K562 (cell line): ENCODE measurements around the gene ARID3A. TPM values are rescaled to one million over a fixed set of nuclear protein-coding genes. Genes with fewer than 3 reads are reported as not detected.

Experiments used
- ATAC-seq: fragments of 200-7000 bp; cut with Tn5 transposase; 3 replicates; pipeline ENCODE4 v1.9.1; 2020; ENCODE audit warnings: moderate library complexity
- BruUV-seq: library from RNA; stranded (reverse); fragments of 400-500 nt; replicated peaks from 2 replicates; lab custom pipeline; 2021; lab: Mats Ljungman, UMichigan
- CTCF ChIA-PET: fragments of 300-600 bp; formaldehyde crosslinking; extraction: SDS; loops from one replicate; lab custom pipeline; 2021; ENCODE audit warnings: low intra/inter-chr PET ratio; lab: Yijun Ruan, JAX
- POLR2A ChIA-PET: fragments of 300-600, 350-650 bp; sonication (Branson Sonifier 250); formaldehyde crosslinking; extraction: SDS; loops from one replicate; lab custom pipeline; 2021; ENCODE audit warnings: antibody characterized with exemption, inconsistent platforms; lab: Yijun Ruan, JAX
- DNase-seq, 4 experiments: peaks; one replicate each; pipeline versions ENCODE4 v3.0.0 to v3.0.0-alpha.2; 2011 to 2018; ENCODE audit warnings: low spot score in 3 of 4, mixed read lengths in 3 of 4; ENCODE audit errors: extremely low read depth in 1 of 4
- FAIRE-seq: peaks from 2 replicates; lab custom pipeline; 2011; peaks lifted over from hg19 to GRCh38; lab: Jason Lieb, UNC
- H2AFZ ChIP-seq: 2 replicates; pipeline ENCODE4 v1.6.0; 2011; ENCODE audit warnings: low read depth, low read length, control low read depth, inconsistent platforms
- H3K27ac ChIP-seq: fragments of 200-600 bp; 3 replicates; pipeline ENCODE4 v1.8.0; 2011; ENCODE audit warnings: low read depth, mild to moderate bottlenecking, control low read depth, inconsistent platforms, low read length, moderate library complexity, mixed read lengths; ENCODE audit errors: extremely low read depth
- H3K27me3 ChIP-seq, 2 experiments: fragments of 300-600 bp in 1 of 2; 2 replicates in 1 of 2; 3 replicates in 1 of 2; pipeline versions ENCODE4 v1.6.0 to v1.8.0; 2011; ENCODE audit warnings: inconsistent platforms in 2 of 2, low read length in 2 of 2, mild to moderate bottlenecking in 1 of 2, mixed read lengths in 1 of 2, moderate library complexity in 1 of 2; ENCODE audit not compliant: control insufficient read depth in 2 of 2, insufficient read depth in 2 of 2
- H3K36me3 ChIP-seq: fragments of 300-600 bp; 3 replicates; pipeline ENCODE4 v1.8.0; 2011; ENCODE audit warnings: mild to moderate bottlenecking, low read length, inconsistent platforms; ENCODE audit not compliant: control insufficient read depth, insufficient read depth
- H3K4me1 ChIP-seq, 2 experiments: fragments of 200-600 bp in 1 of 2; replicated peaks in 1 of 2; 2 replicates in 1 of 2; 3 replicates in 1 of 2; pipeline versions ENCODE4 v1.5.1 to v1.8.0; 2011; ENCODE audit warnings: inconsistent platforms in 2 of 2, low read length in 2 of 2, mild to moderate bottlenecking in 1 of 2, mixed read lengths in 1 of 2, moderate library complexity in 1 of 2; ENCODE audit not compliant: control insufficient read depth in 2 of 2, insufficient read depth in 2 of 2
- H3K4me2 ChIP-seq: 2 replicates; pipeline ENCODE4 v1.6.1; 2011; ENCODE audit warnings: low read length, control low read depth, inconsistent platforms, mixed read lengths; ENCODE audit not compliant: insufficient read depth
- H3K4me3 ChIP-seq: fragments of 200-600 bp; sonication (generic), shearing (Covaris generic); 2 replicates; pipeline ENCODE4 v1.5.1; 2016; ENCODE audit warnings: control low read depth, inconsistent platforms
- H3K79me2 ChIP-seq: fragments of 200-600 bp; 3 replicates; pipeline ENCODE4 v1.8.0; 2011; ENCODE audit warnings: low read length, inconsistent platforms; ENCODE audit not compliant: control insufficient read depth, insufficient read depth
- H3K9ac ChIP-seq, 2 experiments: 2 replicates each; pipeline versions ENCODE4 v1.6.0 to v1.6.1; 2011; ENCODE audit warnings: low read depth in 2 of 2, low read length in 2 of 2, control low read depth in 1 of 2, inconsistent platforms in 1 of 2, mild to moderate bottlenecking in 1 of 2, mixed read lengths in 1 of 2; ENCODE audit not compliant: insufficient read depth in 1 of 2
- H3K9me1 ChIP-seq: one replicate; pipeline ENCODE4 v1.6.0; 2011; ENCODE audit warnings: inconsistent platforms, mild to moderate bottlenecking, low read length, moderate library complexity; ENCODE audit not compliant: control insufficient read depth, insufficient read depth
- H3K9me3 ChIP-seq: replicated peaks from 2 replicates; pipeline ENCODE4 v1.5.1; 2011; ENCODE audit warnings: low read depth, low read length, inconsistent platforms; ENCODE audit not compliant: control insufficient read depth, insufficient read depth
- H4K20me1 ChIP-seq: replicated peaks from 2 replicates; pipeline ENCODE4 v1.6.1; 2011; ENCODE audit warnings: low read length, inconsistent platforms, mixed read lengths; ENCODE audit not compliant: control insufficient read depth, insufficient read depth
- ARNT ChIP-seq, 2 experiments: fragments of 450-650 bp; IDR thresholded peaks; 2 replicates each; pipeline ENCODE4 v1.6.1; 2016; ENCODE audit warnings: mild to moderate bottlenecking in 1 of 2
- FOXA1 ChIP-seq: fragments of 450-650 bp; IDR thresholded peaks from 2 replicates; pipeline ENCODE4 v1.6.1; 2016; ENCODE audit warnings: mild to moderate bottlenecking, borderline replicate concordance
- HMG20A ChIP-seq: fragments of 450-650 bp; formaldehyde crosslinking; conservative IDR thresholded peaks from 2 replicates; pipeline ENCODE4 v1.4.0; 2020; ENCODE audit warnings: mild to moderate bottlenecking, mixed read lengths
- KLF16 ChIP-seq: IDR thresholded peaks from 2 replicates; pipeline ENCODE4 v1.6.1; 2016; ENCODE audit warnings: antibody characterized with exemption
- NCOA2 ChIP-seq, 2 experiments: fragments of 450-650 bp; IDR thresholded peaks; 2 replicates each; pipeline ENCODE4 v1.6.1; 2018; ENCODE audit warnings: mild to moderate bottlenecking in 2 of 2, moderate library complexity in 1 of 2; ENCODE audit not compliant: partially characterized antibody in 2 of 2
- NCOA4 ChIP-seq: fragments of 450-650 bp; IDR thresholded peaks from 2 replicates; pipeline ENCODE4 v1.6.1; 2018; ENCODE audit warnings: mild to moderate bottlenecking; ENCODE audit not compliant: partially characterized antibody
- NFIC ChIP-seq: fragments of 450-650 bp; IDR thresholded peaks from 2 replicates; pipeline ENCODE4 v1.6.1; 2017; ENCODE audit warnings: mild to moderate bottlenecking, inconsistent platforms
- OTX1 ChIP-seq: fragments of 450-650 bp; formaldehyde crosslinking; IDR thresholded peaks from 2 replicates; pipeline ENCODE4 v1.4.0; 2022; ENCODE audit warnings: mild to moderate bottlenecking
- PRPF4 ChIP-seq: fragments of 200-400 bp; formaldehyde crosslinking; IDR thresholded peaks from one replicate; pipeline ENCODE4 v1.6.1; 2017; ENCODE audit warnings: low read length, low read depth, mild to moderate bottlenecking; ENCODE audit not compliant: insufficient read depth, poor library complexity, severe bottlenecking
- PTRF ChIP-seq: fragments of 450-650 bp; IDR thresholded peaks from 2 replicates; pipeline ENCODE4 v1.6.1; 2016; ENCODE audit warnings: mild to moderate bottlenecking, missing genetic modification characterization, missing compliant biosample characterization
- RFX1 ChIP-seq: fragments of 450-650 bp; IDR thresholded peaks from 2 replicates; pipeline ENCODE4 v1.6.1; 2016; ENCODE audit warnings: mild to moderate bottlenecking, moderate library complexity
- SLC30A9 ChIP-seq: fragments of 250-450 bp; sonication (Bioruptor Pico); IDR thresholded peaks from 2 replicates; pipeline ENCODE4 v1.8.0; 2022; ENCODE audit warnings: mild to moderate bottlenecking, moderate library complexity
- SMAD2 ChIP-seq: fragments of 150-350 bp; IDR thresholded peaks from 2 replicates; pipeline ENCODE4 v1.6.1; 2014; ENCODE audit warnings: low read depth, mild to moderate bottlenecking, low read length
- TOE1 ChIP-seq, 2 experiments: fragments of 450-650 bp in 1 of 2; sonication (generic) in 1 of 2; formaldehyde crosslinking in 1 of 2; IDR thresholded peaks; 2 replicates each; pipeline versions ENCODE4 v1.7.1 to v1.8.0; 2016 to 2022; ENCODE audit warnings: borderline replicate concordance in 2 of 2, mild to moderate bottlenecking in 2 of 2, antibody characterized with exemption in 1 of 2, inconsistent platforms in 1 of 2, low read depth in 1 of 2, missing genetic modification reagents in 1 of 2, moderate library complexity in 1 of 2
- ZBTB1 ChIP-seq: sonication (generic); formaldehyde crosslinking; IDR thresholded peaks from 2 replicates; pipeline ENCODE4 v1.8.1; 2023; ENCODE audit warnings: missing genetic modification reagents, low read depth, mild to moderate bottlenecking, borderline replicate concordance
- ZBTB7A ChIP-seq: IDR thresholded peaks from 2 replicates; pipeline ENCODE4 v1.6.1; 2011; ENCODE audit warnings: low read depth, mild to moderate bottlenecking, low read length, moderate library complexity, borderline replicate concordance; ENCODE audit not compliant: control insufficient read depth
- ZC3H11A ChIP-seq: IDR thresholded peaks from 2 replicates; pipeline ENCODE4 v1.6.1; 2012; ENCODE audit warnings: low read depth, low read length, improper control_type of control experiment
- ZNF316 ChIP-seq: fragments of 450-650 bp; IDR thresholded peaks from 2 replicates; pipeline ENCODE4 v1.6.1; 2016
- ZNF707 ChIP-seq: fragments of 250-450 bp; sonication (Bioruptor Pico); conservative IDR thresholded peaks from 2 replicates; pipeline ENCODE4 v1.8.0; 2022; ENCODE audit warnings: inconsistent platforms, mild to moderate bottlenecking, moderate library complexity
- WGBS: fragments of 100-300 bp; shearing (Covaris generic); methylation state at CpG from one replicate; pipeline ENCODE4 v1.1.6; 2016; ENCODE audit warnings: low coverage, mixed read lengths; ENCODE audit not compliant: insufficient coverage; ENCODE audit errors: missing lambda C conversion rate; 5-methylcytosine and 5-hydroxymethylcytosine counted together
- in situ Hi-C: fragments of 300-500 bp; cut with MboI; formaldehyde crosslinking; loops from 4 replicates; pipeline ENCODE4 v1.15.0; 2018; ENCODE audit warnings: inconsistent platforms, mixed read lengths
- intact Hi-C: fragments of 100-400 bp; cut with micrococcal nuclease; formaldehyde crosslinking; loops from 2 replicates; pipeline ENCODE4 v1.14.2; 2022
- polyA plus RNA-seq, 8 experiments: library from polyadenylated mRNA; depleted of rRNA in 4 of 8; stranded (reverse) in 5 of 8; unstranded in 3 of 8; fragments of >200 nt; fragmentation: Nextera tagmentation in 2 of 8; fragmentation: Illumina TruSeq in 1 of 8; extraction: Ambion mirVana in 2 of 8; extraction: Trizol in 1 of 8; gene quantifications; 2 replicates each; pipeline versions ENCODE4 v1.2.1 to v1.2.3, GENCODE V29; 2011 to 2014; ENCODE audit warnings: inconsistent platforms in 1 of 8, missing spikeins in 1 of 8
- total RNA-seq, 7 experiments: library from RNA; depleted of rRNA in 6 of 7; stranded (reverse); fragments of >200 nt in 6 of 7; fragmentation: Illumina TruSeq in 2 of 7; extraction: Trizol in 2 of 7; gene quantifications; 2 replicates each; pipeline versions ENCODE4 v1.2.1 to v1.2.3, GENCODE V29; 2011 to 2021; ENCODE audit warnings: low replicate concordance in 1 of 7
- TF ChIP-seq, protein P1 (sequence below): fragments of 450-650 bp; conservative IDR thresholded peaks from 2 replicates; pipeline ENCODE4 v1.6.1; 2016; ENCODE audit warnings: missing genetic modification characterization, low read depth, mild to moderate bottlenecking, missing compliant biosample characterization, moderate library complexity

Gene ARID3A
- total and polyA plus RNA-seq, 9 of the 15 experiments (the other 6 are each of a cell fraction or from before 2014, with no cell fraction given) = 1.4 to 118 (median 31.2) TPM

DNA sequence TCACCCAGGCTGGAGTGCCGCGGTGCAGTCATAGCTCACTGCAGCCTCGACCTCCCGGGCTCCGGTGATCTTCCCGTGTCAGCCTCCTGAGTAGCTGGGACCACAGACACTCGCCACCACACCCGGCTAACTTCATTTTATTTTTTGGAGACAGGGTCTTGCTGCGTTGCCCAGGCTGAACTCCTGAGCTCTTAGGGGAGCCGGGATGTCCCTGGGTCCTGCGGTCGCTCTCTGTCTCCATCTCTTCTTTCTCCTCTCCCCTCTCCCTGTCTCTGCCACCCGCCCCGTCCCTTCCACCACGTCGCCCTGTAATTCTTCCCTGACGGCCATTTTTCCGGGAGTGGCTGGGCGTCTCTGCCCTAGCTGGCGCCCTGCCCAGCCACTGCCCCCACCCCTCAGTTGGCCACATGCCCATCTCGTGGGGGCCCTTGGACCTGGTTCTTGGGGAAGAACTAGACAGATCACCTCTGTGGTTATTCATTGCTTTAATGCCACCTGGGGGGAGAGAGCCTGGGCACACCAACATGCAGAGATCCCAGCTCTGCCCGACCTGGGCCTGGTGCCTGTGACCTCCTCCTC, 18.9 kb downstream of the ARID3A start:
- H3K27ac ChIP-seq = peak overlapping the region; percentile 55; the same call in 2 of the 3 replicates
- H3K9me3 ChIP-seq = no peaks in the 10 kb centered on the region
- TF ChIP-seq, protein P1, sequence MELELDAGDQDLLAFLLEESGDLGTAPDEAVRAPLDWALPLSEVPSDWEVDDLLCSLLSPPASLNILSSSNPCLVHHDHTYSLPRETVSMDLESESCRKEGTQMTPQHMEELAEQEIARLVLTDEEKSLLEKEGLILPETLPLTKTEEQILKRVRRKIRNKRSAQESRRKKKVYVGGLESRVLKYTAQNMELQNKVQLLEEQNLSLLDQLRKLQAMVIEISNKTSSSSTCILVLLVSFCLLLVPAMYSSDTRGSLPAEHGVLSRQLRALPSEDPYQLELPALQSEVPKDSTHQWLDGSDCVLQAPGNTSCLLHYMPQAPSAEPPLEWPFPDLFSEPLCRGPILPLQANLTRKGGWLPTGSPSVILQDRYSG (tag) = no peak
- TF ChIP-seq ZNF316 (no peak), TOE1 (IDR thresholded peaks at IDR 0.05; ENCODE audit: borderline replicate concordance) (no peak), TOE1 (CRISPR knock-in tag; IDR thresholded peaks at IDR 0.05; ENCODE audit: borderline replicate concordance, low read depth) (no peak), ZNF707 (CRISPR knock-in tag) (no peak), SMAD2 (no peak), NCOA2 (IDR thresholded peaks at IDR 0.05; ENCODE audit: partially characterized antibody in 2 of 2) (no peak), PTRF (tag) (no peak), RFX1 (no peak), ARNT (IDR thresholded peaks at IDR 0.05) (no peak), KLF16 (no peak), NFIC (peak; percentile 82), HMG20A (CRISPR knock-in tag) (no peak), FOXA1 (no peak), NCOA4 (no peak), SLC30A9 (CRISPR knock-in tag) (no peak), ZBTB7A (peak; percentile 1; the same call in 1 of the 2 replicates), ZBTB1 (CRISPR knock-in tag) (0 out of 2 replicates have a peak, but pooled peaks have one; percentile 5), OTX1 (CRISPR knock-in tag) (no peak), ZC3H11A (no peak), PRPF4 (no peak)
- TF ChIP-seq, all 486 proteins: peak for 3
- Histone ChIP-seq H3K4me3 (no peak overlapping the region), H3K9me1 (peaks cover 6% of the 10 kb centered on the region), H4K20me1 (peaks cover 24% of the 10 kb centered on the region), H3K9ac (peak overlapping the region in 1 of 2 experiments; percentile 78; a peak in 1 of 4 replicates), H3K79me2 (peaks cover 83% of the 10 kb centered on the region), H3K4me2 (no peak overlapping the region), H3K4me1 (peaks cover 15 to 81% of the 10 kb centered on the region in 2 experiments), H2AFZ (no peak overlapping the region), H3K36me3 (peaks cover 62% of the 10 kb centered on the region; the same call in 2 of the 3 replicates), H3K27me3 (no peaks in the 10 kb centered on the region)
- intact Hi-C loops (no loop called here), in situ Hi-C loops (no loop called here)
- DNase-seq = no peak
- CTCF ChIA-PET = no interaction called here
- no TSS peak for BruUV-seq
- 61% methylated on average over 18 of the region's 22 CpGs for WGBS
- FAIRE-seq = no peak
- ATAC-seq = no peak; the same call in 1 of the 3 replicates
- POLR2A ChIA-PET = interaction anchor here (0.6 to 0.7 kb wide), 3 partner anchors 8 to 12 kb away, joined by 3 to 4 read pairs (median 4); no protein-coding TSS in a partner anchor
